GM10248 (cell line): ENCODE results near the gene GPR78.
"Not testable (repeated sequence)": the region's sequence is repeated elsewhere in the genome, so short reads cannot be mapped to it uniquely, and the experiment has no call there.

Experiments
- CTCF ChIA-PET: fragments of 300-600 bp; sonication (Branson Sonifier 250); formaldehyde crosslinking; extraction: SDS; loops from one replicate; lab custom pipeline; 2021; ENCODE audit warnings: antibody characterized with exemption; lab: Yijun Ruan, JAX
- POLR2A ChIA-PET: fragments of 350-650 bp; sonication (Branson Sonifier 250); formaldehyde crosslinking; extraction: SDS; loops from one replicate; lab custom pipeline; 2020; ENCODE audit warnings: antibody characterized with exemption; lab: Yijun Ruan, JAX
- DNase-seq: peaks from one replicate; pipeline ENCODE4 v3.0.0; 2012; ENCODE audit errors: extremely low spot score
- CTCF ChIP-seq: IDR thresholded peaks from 2 replicates; pipeline ENCODE4 v1.5.1; 2012; ENCODE audit warnings: mild to moderate bottlenecking, low read depth; ENCODE audit errors: extremely low read depth, missing control alignments, control extremely low read depth

GPR78 gene

GRCh38 chr4:8571702-8572685 is 8.2 kb upstream of the GPR78 start:
- no peak for TF ChIP-seq CTCF
- no peak for DNase-seq
- POLR2A ChIA-PET = no interaction called here
- CTCF ChIA-PET = interaction anchor here (1.1 kb wide), 1 partner anchor 25 kb away, joined by 3 read pairs; no protein-coding TSS in a partner anchor

GRCh38 chr4:8573266-8573665 is 6.9 kb upstream of the GPR78 start:
- TF ChIP-seq CTCF = no peak
- no peak for DNase-seq
- CTCF ChIA-PET = no interaction called here
- POLR2A ChIA-PET = no interaction called here

- ChIA-PET POLR2A (no interaction called here), CTCF (no interaction called here)
- no peak for TF ChIP-seq CTCF
- no peak for DNase-seq
These were observed 5.3 kb upstream of the GPR78 start for GRCh38 chr4:8574796-8575370.

- no peak for DNase-seq
- ChIA-PET POLR2A (no interaction called here), CTCF (no interaction called here)
- TF ChIP-seq CTCF = no peak
These were observed 4.7 kb upstream of the GPR78 start for GRCh38 chr4:8575457-8575856.

GRCh38 chr4:8576591-8576990 is 3.6 kb upstream of the GPR78 start:
- DNase-seq, POLR2A ChIA-PET: not testable (repeated sequence)
- CTCF ChIA-PET = interaction anchor here (1.6 kb wide), 1 partner anchor 108 kb away, joined by 3 read pairs; no protein-coding TSS in a partner anchor

- no peak for DNase-seq
- ChIA-PET CTCF (interaction anchor here (1.6 kb wide), 1 partner anchor 109 kb away, joined by 3 read pairs; no protein-coding TSS in a partner anchor), POLR2A (no interaction called here)
- TF ChIP-seq CTCF = no peak
These were observed 3.1 kb upstream of the GPR78 start for GRCh38 chr4:8577046-8577445.
